Activated B cell treated with CpG ODN at 0.5 μM for 24 hours (primary cell): Measurements from ENCODE around the gene ARNT2. TPM values are rescaled to one million over a fixed set of nuclear protein-coding genes. Genes with fewer than 3 reads are reported as not detected.

Source experiments
- ATAC-seq: fragments of 200-7000 bp; cut with Tn5 transposase; one replicate; pipeline ENCODE4 v1.10.0; 2021; ENCODE audit warnings: low read depth, mild to moderate bottlenecking, moderate library complexity
- CTCF ChIA-PET: fragments of 350-600 bp; sonication (Branson Sonifier 250); formaldehyde crosslinking; loops from one replicate; lab custom pipeline; 2021; ENCODE audit warnings: antibody characterized with exemption; lab: Charles Lee
- POLR2A ChIA-PET: fragments of 350-600 bp; sonication (Branson Sonifier 250); formaldehyde crosslinking; loops from one replicate; lab custom pipeline; 2021; ENCODE audit warnings: antibody characterized with exemption; lab: Charles Lee
- DNase-seq: peaks from one replicate; pipeline ENCODE4 v3.0.0; 2022
- H3K27ac Mint-ChIP-seq: one replicate; pipeline ENCODE4 v1.8.0; 2020; ENCODE audit warnings: mixed read lengths
- H3K27me3 Mint-ChIP-seq: one replicate; pipeline ENCODE4 v1.8.0; 2021; ENCODE audit warnings: mixed read lengths
- H3K36me3 Mint-ChIP-seq: one replicate; pipeline ENCODE4 v1.8.0; 2021; ENCODE audit warnings: low read depth, mixed read lengths
- H3K4me1 Mint-ChIP-seq: one replicate; pipeline ENCODE4 v1.8.0; 2021; ENCODE audit warnings: mixed read lengths
- H3K4me3 Mint-ChIP-seq: one replicate; pipeline ENCODE4 v1.8.0; 2020; ENCODE audit warnings: mild to moderate bottlenecking, mixed read lengths
- H3K9me3 Mint-ChIP-seq: one replicate; pipeline ENCODE4 v1.8.0; 2020; ENCODE audit warnings: mixed read lengths
- intact Hi-C: fragments of 100-400 bp; cut with micrococcal nuclease; formaldehyde crosslinking; loops from one replicate; pipeline ENCODE4 v1.15.1; 2024
- total RNA-seq: library from RNA; stranded (reverse); gene quantifications from 2 replicates; pipeline ENCODE4 v1.2.3, GENCODE V29; 2022
- TF ChIP-seq, protein P1 (sequence below): fragments of 200-600 bp; IDR thresholded peaks from one replicate; pipeline ENCODE4 v1.8.0; 2022; ENCODE audit warnings: antibody characterized with exemption, mild to moderate bottlenecking

ARNT2 gene
- total RNA-seq, 1 donor from 2014 or later = not detected

GRCh38 chr15:80445300-80446041 lies 41.3 kb downstream of the ARNT2 start:
- Mint-ChIP-seq H3K4me3 (no peak overlapping the region), H3K9me3 (no peaks in the 10 kb centered on the region), H3K27me3 (peaks cover 8% of the 10 kb centered on the region), H3K27ac (no peak overlapping the region), H3K36me3 (no peaks in the 10 kb centered on the region), H3K4me1 (no peaks in the 10 kb centered on the region)
- TF ChIP-seq, protein P1, sequence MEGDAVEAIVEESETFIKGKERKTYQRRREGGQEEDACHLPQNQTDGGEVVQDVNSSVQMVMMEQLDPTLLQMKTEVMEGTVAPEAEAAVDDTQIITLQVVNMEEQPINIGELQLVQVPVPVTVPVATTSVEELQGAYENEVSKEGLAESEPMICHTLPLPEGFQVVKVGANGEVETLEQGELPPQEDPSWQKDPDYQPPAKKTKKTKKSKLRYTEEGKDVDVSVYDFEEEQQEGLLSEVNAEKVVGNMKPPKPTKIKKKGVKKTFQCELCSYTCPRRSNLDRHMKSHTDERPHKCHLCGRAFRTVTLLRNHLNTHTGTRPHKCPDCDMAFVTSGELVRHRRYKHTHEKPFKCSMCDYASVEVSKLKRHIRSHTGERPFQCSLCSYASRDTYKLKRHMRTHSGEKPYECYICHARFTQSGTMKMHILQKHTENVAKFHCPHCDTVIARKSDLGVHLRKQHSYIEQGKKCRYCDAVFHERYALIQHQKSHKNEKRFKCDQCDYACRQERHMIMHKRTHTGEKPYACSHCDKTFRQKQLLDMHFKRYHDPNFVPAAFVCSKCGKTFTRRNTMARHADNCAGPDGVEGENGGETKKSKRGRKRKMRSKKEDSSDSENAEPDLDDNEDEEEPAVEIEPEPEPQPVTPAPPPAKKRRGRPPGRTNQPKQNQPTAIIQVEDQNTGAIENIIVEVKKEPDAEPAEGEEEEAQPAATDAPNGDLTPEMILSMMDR = no peak
- POLR2A ChIA-PET = no interaction called here
- no peak for DNase-seq
- ATAC-seq = no peak
- CTCF ChIA-PET = interaction anchor here (1.3 kb wide), 1 partner anchor 10 kb away, joined by 3 read pairs; no protein-coding TSS in a partner anchor
- intact Hi-C loops = no loop called here

- H3K4me3 Mint-ChIP-seq = no peak overlapping the region
- no peaks in the 10 kb centered on the region for H3K4me1 Mint-ChIP-seq
- intact Hi-C loops = no loop called here
- ChIA-PET POLR2A (no interaction called here), CTCF (interaction anchor here (1.9 kb wide), 1 partner anchor 9 kb away, joined by 6 read pairs; no protein-coding TSS in a partner anchor)
- DNase-seq (no peak), ATAC-seq (no peak)
- H3K36me3 Mint-ChIP-seq = no peaks in the 10 kb centered on the region
- TF ChIP-seq, protein P1 = no peak
- no peaks in the 10 kb centered on the region for H3K9me3 Mint-ChIP-seq
- no peaks in the 10 kb centered on the region for H3K27me3 Mint-ChIP-seq
- no peak overlapping the region for H3K27ac Mint-ChIP-seq
These were observed 42.9 kb downstream of the ARNT2 start for GRCh38 chr15:80447077-80447476.

DNA sequence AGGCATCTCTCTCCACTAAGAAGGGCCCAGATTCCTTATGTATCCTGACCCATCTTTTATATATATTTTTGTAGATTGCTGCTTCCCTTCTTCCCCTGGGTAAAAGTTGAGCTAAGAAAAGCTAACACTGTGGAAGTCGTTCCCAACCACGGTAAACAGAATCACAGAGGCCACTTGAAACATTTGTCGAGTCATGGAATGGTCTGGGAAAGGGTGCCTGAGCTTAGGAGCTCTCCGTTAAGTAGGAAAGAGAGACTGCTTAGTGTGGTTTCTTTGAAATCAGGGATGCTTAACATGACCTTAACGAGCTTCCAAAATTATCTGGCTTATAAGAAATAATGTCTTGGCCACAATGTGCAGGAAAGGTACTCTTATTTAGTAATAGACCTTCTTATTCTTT lies 45.6 kb downstream of the ARNT2 start:
- DNase-seq = no peak
- intact Hi-C loops = no loop called here
- ATAC-seq = no peak
- Mint-ChIP-seq H3K4me3 (no peak overlapping the region), H3K4me1 (no peaks in the 10 kb centered on the region), H3K9me3 (no peaks in the 10 kb centered on the region), H3K27me3 (peaks cover 4% of the 10 kb centered on the region), H3K36me3 (no peaks in the 10 kb centered on the region), H3K27ac (no peak overlapping the region)
- ChIA-PET CTCF (interaction anchor here (1.5 to 1.7 kb wide), 2 partner anchors 327 to 520 kb away, joined by 3 to 4 read pairs; no protein-coding TSS in a partner anchor), POLR2A (no interaction called here)
- TF ChIP-seq, protein P1 = no peak

DNA sequence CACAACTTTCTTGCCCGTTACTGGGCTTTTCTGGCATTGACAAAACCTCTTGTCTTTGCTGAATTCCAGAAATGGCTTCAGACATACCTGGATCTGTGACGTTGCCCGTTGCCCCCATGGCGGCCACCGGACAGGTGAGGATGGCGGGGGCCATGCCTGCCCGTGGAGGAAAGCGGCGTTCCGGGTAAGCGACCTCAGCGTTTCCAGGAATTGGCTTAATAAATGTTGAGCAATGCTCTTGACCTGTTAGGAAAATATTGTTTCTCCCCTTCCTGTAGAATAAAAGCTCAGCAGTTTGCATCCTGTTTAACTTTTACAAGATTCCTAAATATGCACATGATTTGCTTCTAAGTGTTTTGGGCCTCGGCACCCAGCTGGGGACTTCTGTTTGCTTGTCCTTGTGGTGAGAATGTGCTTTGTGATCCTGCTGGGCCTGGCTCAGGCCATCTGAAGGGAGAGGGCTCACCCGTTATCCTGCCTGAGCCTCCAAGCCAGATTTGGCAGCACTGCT lies 46.7 kb downstream of the ARNT2 start:
- intact Hi-C loops = no loop called here
- DNase-seq = no peak
- ChIA-PET POLR2A (no interaction called here), CTCF (interaction anchor here (1.7 kb wide), 1 partner anchor 325 kb away, joined by 4 read pairs; no protein-coding TSS in a partner anchor)
- no peak for ATAC-seq
- Mint-ChIP-seq H3K36me3 (no peaks in the 10 kb centered on the region), H3K9me3 (no peaks in the 10 kb centered on the region), H3K27ac (no peak overlapping the region), H3K4me1 (no peaks in the 10 kb centered on the region), H3K4me3 (no peak overlapping the region), H3K27me3 (peaks cover 7% of the 10 kb centered on the region)
- TF ChIP-seq, protein P1 = no peak

DNA sequence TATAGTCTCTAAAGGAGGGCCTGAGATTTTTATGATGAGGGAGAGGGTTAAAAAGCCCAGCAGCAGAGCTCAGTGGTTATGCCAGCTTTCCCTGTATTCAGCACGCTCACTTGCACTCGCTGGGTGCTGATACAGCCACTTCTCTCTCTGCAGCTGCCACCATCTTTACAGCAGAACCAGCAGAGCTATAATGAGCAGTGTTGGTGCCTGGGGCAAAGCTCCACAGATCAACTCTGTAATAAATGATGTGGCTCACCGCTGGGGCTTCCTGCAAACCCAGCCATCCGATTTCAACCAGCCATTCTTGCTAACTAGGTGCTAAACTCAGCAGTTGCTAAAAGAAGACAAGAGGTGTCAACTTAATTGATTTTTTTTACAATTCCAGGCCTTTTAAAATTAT lies 48.0 kb downstream of the ARNT2 start:
- Mint-ChIP-seq H3K27ac (no peak overlapping the region), H3K4me3 (no peak overlapping the region), H3K9me3 (no peaks in the 10 kb centered on the region), H3K4me1 (no peaks in the 10 kb centered on the region), H3K27me3 (peaks cover 7% of the 10 kb centered on the region), H3K36me3 (no peaks in the 10 kb centered on the region)
- ChIA-PET POLR2A (no interaction called here), CTCF (interaction anchor here (6.1 to 6.5 kb wide), 2 partner anchors 324 to 518 kb away, joined by 54 read pairs; no protein-coding TSS in a partner anchor)
- DNase-seq (no peak), ATAC-seq (no peak)
- intact Hi-C loops = no loop called here
- TF ChIP-seq, protein P1 = no peak
